ENCODE measurements around the gene USPL1. TPM values are rescaled to one million over a fixed set of nuclear protein-coding genes. Genes with fewer than 3 reads are reported as not detected.

Gene USPL1
- total RNA-seq, 2 donors from 2014 or later: 8.8 to 14.8 TPM

- no peaks in the 10 kb centered on the region for H3K4me1 ChIP-seq
- DNase-seq: no peak
- no peaks in the 10 kb centered on the region for H3K9me3 ChIP-seq
- TF ChIP-seq CTCF (IDR thresholded peaks at IDR 0.05): no peak
- no peaks in the 10 kb centered on the region for H3K36me3 ChIP-seq
- H3K27ac ChIP-seq: no peak overlapping the region
- no peak overlapping the region for H3K9ac ChIP-seq (ENCODE audit: low read depth in 2 of 2, low read length in 2 of 2)
- H3K27me3 ChIP-seq: no peaks in the 10 kb centered on the region
- no peak overlapping the region for H3K4me3 ChIP-seq
- intact Hi-C loops (cut with DNase I): no loop called here
Measured at GRCh38 chr13:30668312-30668711, 50.6 kb downstream of the USPL1 start.

- no peak overlapping the region for H3K9ac ChIP-seq (ENCODE audit: low read depth in 2 of 2, low read length in 2 of 2)
- TF ChIP-seq CTCF (IDR thresholded peaks at IDR 0.05): no peak
- H3K9me3 ChIP-seq: no peaks in the 10 kb centered on the region
- H3K27me3 ChIP-seq: no peaks in the 10 kb centered on the region
- no peak overlapping the region for H3K27ac ChIP-seq
- intact Hi-C loops (cut with DNase I): loop anchor here (10.0 kb wide), 1 partner anchor 193 kb away; no protein-coding TSS in a partner anchor
- H3K4me3 ChIP-seq: no peak overlapping the region
- no peak for DNase-seq
- no peaks in the 10 kb centered on the region for H3K4me1 ChIP-seq
- H3K36me3 ChIP-seq: no peaks in the 10 kb centered on the region
Measured at GRCh38 chr13:30671271-30671815, 53.6 kb downstream of the USPL1 start.

GRCh38 chr13:30673669-30674521, 56.2 kb downstream of the USPL1 start:
- H3K27ac ChIP-seq: peak overlapping the region; percentile 68
- peak overlapping the region; percentile 42 for H3K4me3 ChIP-seq
- intact Hi-C loops (cut with DNase I): loop anchor here (10.0 kb wide), 1 partner anchor 191 kb away; no protein-coding TSS in a partner anchor
- peak overlapping the region; percentile 51 to 68 for H3K9ac ChIP-seq (ENCODE audit: low read depth in 2 of 2, low read length in 2 of 2)
- no peaks in the 10 kb centered on the region for H3K9me3 ChIP-seq
- no peaks in the 10 kb centered on the region for H3K4me1 ChIP-seq
- peak; percentile 57 for TF ChIP-seq CTCF (IDR thresholded peaks at IDR 0.05)
- no peaks in the 10 kb centered on the region for H3K36me3 ChIP-seq
- peak; percentile 88 for DNase-seq
- no peaks in the 10 kb centered on the region for H3K27me3 ChIP-seq

GRCh38 chr13:30675717-30676116, 58.0 kb downstream of the USPL1 start:
- no peak for DNase-seq
- Histone ChIP-seq H3K27me3 (no peaks in the 10 kb centered on the region), H3K4me1 (no peaks in the 10 kb centered on the region), H3K36me3 (no peaks in the 10 kb centered on the region), H3K4me3 (no peak overlapping the region), H3K27ac (no peak overlapping the region), H3K9me3 (no peaks in the 10 kb centered on the region), H3K9ac (ENCODE audit: low read depth in 2 of 2, low read length in 2 of 2) (no peak overlapping the region)
- intact Hi-C loops (cut with DNase I): loop anchor here (5.0 to 10.0 kb wide), 2 partner anchors 127 to 189 kb away; no protein-coding TSS in a partner anchor
- no peak for TF ChIP-seq CTCF (IDR thresholded peaks at IDR 0.05)

GRCh38 chr13:30676672-30677071, 59.0 kb downstream of the USPL1 start:
- intact Hi-C loops (cut with DNase I): loop anchor here (5.0 to 10.0 kb wide), 2 partner anchors 126 to 188 kb away; no protein-coding TSS in a partner anchor

More at GRCh38 chr13:30676672-30677071, 59.0 kb downstream of the USPL1 start:
- H3K27ac ChIP-seq: no peak overlapping the region
- no peaks in the 10 kb centered on the region for H3K27me3 ChIP-seq
- H3K4me3 ChIP-seq: no peak overlapping the region
- no peak for TF ChIP-seq CTCF (IDR thresholded peaks at IDR 0.05)
- no peak for DNase-seq
- H3K9me3 ChIP-seq: no peaks in the 10 kb centered on the region
- no peak overlapping the region for H3K9ac ChIP-seq (ENCODE audit: low read depth in 2 of 2, low read length in 2 of 2)
- no peaks in the 10 kb centered on the region for H3K36me3 ChIP-seq
- H3K4me1 ChIP-seq: no peaks in the 10 kb centered on the region
